ENCODE data around the gene DLG1. TPM values are rescaled to one million over a fixed set of nuclear protein-coding genes. Genes with fewer than 3 reads are reported as not detected.

DLG1 gene
- total and polyA plus RNA-seq, 2 of the 4 experiments (the other 2 are of a cell fraction): 21.2 to 57.7 TPM

DNA sequence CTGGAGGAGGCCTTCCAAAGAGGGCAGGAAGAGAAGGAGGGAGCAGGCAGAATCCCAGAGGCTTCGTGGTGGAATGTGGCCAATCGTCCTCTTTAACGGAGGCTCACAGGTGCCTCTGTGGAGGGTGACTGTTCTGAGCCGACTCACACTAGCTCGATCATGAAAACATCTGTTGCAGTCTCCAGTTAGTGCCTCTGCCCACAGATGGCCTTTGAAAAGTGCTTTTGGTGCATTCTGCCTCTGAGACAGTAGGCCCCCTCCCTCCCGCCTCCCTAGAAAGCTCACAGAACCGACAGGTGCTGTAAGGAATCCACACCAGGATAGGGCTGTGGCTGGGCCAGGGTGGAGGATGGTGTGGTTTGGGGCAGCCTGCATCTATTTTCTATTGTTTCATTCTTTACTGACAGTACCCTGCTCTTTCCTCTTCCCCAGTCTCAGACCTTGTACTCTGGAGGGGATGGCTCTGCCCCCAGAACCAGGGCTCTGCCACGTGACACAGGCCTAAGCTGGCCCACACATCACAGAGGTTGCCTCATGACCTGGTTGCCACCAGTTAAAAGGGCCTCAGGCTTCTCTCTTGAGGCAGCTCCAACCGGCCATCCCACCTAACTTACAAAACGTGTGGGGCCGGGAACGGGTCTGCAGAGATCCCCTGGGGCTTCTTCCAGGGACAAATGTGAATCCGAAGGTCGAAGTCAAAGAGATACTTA, 302.6 kb downstream of the DLG1 start:
- Histone ChIP-seq H3K9me3 (ENCODE audit: control insufficient read depth, insufficient read depth, low read length) (no peaks in the 10 kb centered on the region), H2BK15ac (ENCODE audit: low read depth, low read length) (no peak overlapping the region), H2BK120ac (ENCODE audit: low read depth, low read length) (no peak overlapping the region), H3K4ac (ENCODE audit: low read depth, low read length) (no peak overlapping the region), H3K4me2 (ENCODE audit: low read depth, low read length) (no peak overlapping the region), H2BK20ac (ENCODE audit: low read depth, low read length) (no peak overlapping the region), H2AFZ (replicated peaks; ENCODE audit: low read length, poor library complexity) (no peak overlapping the region), H2AK5ac (ENCODE audit: low read depth, low read length) (no peak overlapping the region), H3K9ac (ENCODE audit: low read depth, low read length) (no peak overlapping the region), H3K4me1 (ENCODE audit: control insufficient read depth, insufficient read depth, low read length) (no peaks in the 10 kb centered on the region), H3K79me1 (ENCODE audit: low read depth in 1 of 2, low read length in 2 of 2) (no peaks in the 10 kb centered on the region), H2AK9ac (replicated peaks; ENCODE audit: low read depth, low read length, poor library complexity) (no peak overlapping the region), H4K5ac (ENCODE audit: low read depth, low read length) (no peak overlapping the region), H3K27ac (ENCODE audit: insufficient read depth, low read length) (no peak overlapping the region), H3K56ac (ENCODE audit: extremely low read depth, insufficient read depth, low read length) (no peak overlapping the region), H3K14ac (replicated peaks; ENCODE audit: low read depth, low read length) (no peak overlapping the region), H3K27me3 (ENCODE audit: control insufficient read depth, insufficient read depth, low read length) (peaks cover 6% of the 10 kb centered on the region), H4K8ac (ENCODE audit: low read depth in 2 of 2, low read length in 2 of 2) (no peak overlapping the region), H3K36me3 (ENCODE audit: control insufficient read depth, insufficient read depth, low read length) (no peaks in the 10 kb centered on the region), H4K91ac (ENCODE audit: insufficient read depth, low read depth, low read length) (no peak overlapping the region), H2BK5ac (ENCODE audit: low read depth, low read length, poor library complexity, severe bottlenecking) (no peak overlapping the region), H3K18ac (ENCODE audit: low read depth, low read length) (no peak overlapping the region), H3K9me1 (ENCODE audit: insufficient read depth, low read length) (no peaks in the 10 kb centered on the region), H3K23ac (ENCODE audit: low read depth, low read length) (no peak overlapping the region), H3K4me3 (ENCODE audit: insufficient read depth, low read depth, low read length) (no peak overlapping the region), H4K20me1 (ENCODE audit: insufficient read depth, low read length) (no peaks in the 10 kb centered on the region)
- ATAC-seq (ENCODE audit: low read depth) (no peak), DNase-seq (peak; percentile 7)
- intact Hi-C loops (cut with micrococcal nuclease) (no loop called here), in situ Hi-C loops (cut with MboI; ENCODE audit: low sequenced_read_pairs) (no loop called here), dilution Hi-C loops (cut with HindIII; ENCODE audit: low sequenced_read_pairs, unreplicated experiment) (no loop called here)
- TF ChIP-seq MAFK (IDR thresholded peaks at IDR 0.05; ENCODE audit: low read depth, low read length): no peak
- TF ChIP-seq BHLHE40 (IDR thresholded peaks at IDR 0.05; ENCODE audit: low read depth, low read length): no peak
- no peak for TF ChIP-seq RCOR1 (IDR thresholded peaks at IDR 0.05; ENCODE audit: insufficient replicate concordance, low read length)
- TF ChIP-seq, protein P1, sequence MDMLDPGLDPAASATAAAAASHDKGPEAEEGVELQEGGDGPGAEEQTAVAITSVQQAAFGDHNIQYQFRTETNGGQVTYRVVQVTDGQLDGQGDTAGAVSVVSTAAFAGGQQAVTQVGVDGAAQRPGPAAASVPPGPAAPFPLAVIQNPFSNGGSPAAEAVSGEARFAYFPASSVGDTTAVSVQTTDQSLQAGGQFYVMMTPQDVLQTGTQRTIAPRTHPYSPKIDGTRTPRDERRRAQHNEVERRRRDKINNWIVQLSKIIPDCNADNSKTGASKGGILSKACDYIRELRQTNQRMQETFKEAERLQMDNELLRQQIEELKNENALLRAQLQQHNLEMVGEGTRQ (IDR thresholded peaks at IDR 0.05; ENCODE audit: low read depth, low read length): no peak
- no peak for TF ChIP-seq NFE2L2 (IDR thresholded peaks at IDR 0.05; ENCODE audit: low read depth, low read length)
- TF ChIP-seq MAZ (IDR thresholded peaks at IDR 0.05; ENCODE audit: borderline replicate concordance, low read depth, low read length): no peak
- TF ChIP-seq MXI1 (IDR thresholded peaks at IDR 0.05; ENCODE audit: borderline replicate concordance, low read depth, low read length): no peak
- no peak for TF ChIP-seq SMC3 (IDR thresholded peaks at IDR 0.05; ENCODE audit: low read depth, low read length)
- no peak for TF ChIP-seq RFX5 (IDR thresholded peaks at IDR 0.05; ENCODE audit: low read depth, low read length)
- no peak for TF ChIP-seq POLR2A (IDR thresholded peaks at IDR 0.05; ENCODE audit: low read depth, low read length)
- TF ChIP-seq CHD1 (IDR thresholded peaks at IDR 0.05; ENCODE audit: low read depth, low read length): no peak
- TF ChIP-seq, protein P2, sequence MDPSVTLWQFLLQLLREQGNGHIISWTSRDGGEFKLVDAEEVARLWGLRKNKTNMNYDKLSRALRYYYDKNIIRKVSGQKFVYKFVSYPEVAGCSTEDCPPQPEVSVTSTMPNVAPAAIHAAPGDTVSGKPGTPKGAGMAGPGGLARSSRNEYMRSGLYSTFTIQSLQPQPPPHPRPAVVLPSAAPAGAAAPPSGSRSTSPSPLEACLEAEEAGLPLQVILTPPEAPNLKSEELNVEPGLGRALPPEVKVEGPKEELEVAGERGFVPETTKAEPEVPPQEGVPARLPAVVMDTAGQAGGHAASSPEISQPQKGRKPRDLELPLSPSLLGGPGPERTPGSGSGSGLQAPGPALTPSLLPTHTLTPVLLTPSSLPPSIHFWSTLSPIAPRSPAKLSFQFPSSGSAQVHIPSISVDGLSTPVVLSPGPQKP (IDR thresholded peaks at IDR 0.05; ENCODE audit: borderline replicate concordance, low read depth, low read length): no peak
- no peak for TF ChIP-seq CEBPB (IDR thresholded peaks at IDR 0.05; ENCODE audit: low read depth, low read length)
- TF ChIP-seq RAD21 (IDR thresholded peaks at IDR 0.05; ENCODE audit: low read length): no peak
- no peak for TF ChIP-seq FOS (IDR thresholded peaks at IDR 0.05; ENCODE audit: low read depth, low read length)
- BruUV-seq (replicated peaks): no TSS peak
- POLR2A ChIA-PET (ENCODE audit: unreplicated experiment): no interaction called here
- 72% methylated on average over 6 of the region's 14 CpGs; no CpG with 5 or more reads in 1 of the 2 experiments for WGBS, 2 experiments (ENCODE audit: extremely low coverage in 2 of 2, insufficient read length in 1 of 2)
- CTCF ChIA-PET: no interaction called here

Measured in IMR-90 (cell line).